Adipose tissue (tissue), 3 donors: ENCODE data around the gene DIAPH1. TPM values are rescaled to one million over a fixed set of nuclear protein-coding genes. Genes with fewer than 3 reads are reported as not detected.

Experiments used
- H3K27ac ChIP-seq: one replicate; pipeline ENCODE4 v1.5.1; 2013; ENCODE audit warnings: low read depth, low read length
- WGBS, 3 donors: extraction: QIAGEN DNeasy Blood & Tissue Kit; methylation state at CpG; one replicate each; pipeline ENCODE4 v1.1.7; 2013; 5-methylcytosine and 5-hydroxymethylcytosine counted together
- polyA plus RNA-seq, 3 donors: library from polyadenylated mRNA; stranded (reverse); fragments of 200-250 nt; gene quantifications; one replicate each; pipeline ENCODE4 v1.2.3, GENCODE V29; 2013
- donor health status: healthy with polysubstance abuse.
- donor health status: Bipolar disorder and iron deficiency.
- donor health status: healthy.

Gene DIAPH1
- polyA plus RNA-seq: 10 to 100 TPM; 30.1 to 33.4 (median 31.9) TPM

DNA sequence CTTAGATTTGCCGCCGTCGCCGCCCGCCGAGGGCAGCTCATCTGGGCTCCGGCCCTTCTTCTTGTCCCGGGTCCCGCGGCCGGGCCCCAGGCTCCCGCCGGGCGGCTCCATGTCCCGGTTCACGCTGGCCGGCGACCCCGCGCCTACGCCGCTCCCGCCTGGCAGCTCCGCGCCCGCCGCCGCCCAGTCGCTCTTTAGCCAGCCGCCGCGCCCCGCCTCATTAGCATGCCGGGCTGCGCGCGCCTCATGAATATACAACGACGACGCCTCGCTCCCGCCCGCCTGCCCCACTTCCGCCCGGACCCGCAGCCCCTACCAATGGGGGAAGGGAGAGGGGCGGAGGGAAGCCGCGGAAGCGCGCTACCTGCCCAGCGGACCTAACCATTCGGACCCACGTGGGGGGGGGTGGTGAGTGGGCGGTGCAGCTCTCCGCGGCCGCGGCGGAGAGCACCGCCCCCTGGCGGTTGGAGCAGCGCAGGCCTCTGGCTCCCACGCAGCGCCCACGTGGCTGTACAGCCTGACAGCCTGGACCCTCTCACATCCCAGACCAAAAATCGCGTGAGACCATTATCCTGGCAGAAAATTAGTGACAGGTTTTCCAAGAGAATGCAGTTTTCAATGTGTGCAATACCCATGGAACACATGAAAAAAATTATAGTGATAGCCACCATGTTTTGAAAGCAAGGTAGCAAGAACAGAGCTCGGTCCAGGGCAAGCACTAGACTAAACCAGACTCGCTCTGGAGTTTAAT is at the start of gene DIAPH1:
Gene DIAPH1 (minus strand): TSS at position 197 of the 751 bp plus-strand sequence. CDS start 86 bp downstream, at position 111.
- 1 to 2% (median 2%) methylated on average over 40 to 70 of the region's 70 CpGs for WGBS, 3 donors
- peak within 1 kb of the TSS; percentile 53 for H3K27ac ChIP-seq

DNA sequence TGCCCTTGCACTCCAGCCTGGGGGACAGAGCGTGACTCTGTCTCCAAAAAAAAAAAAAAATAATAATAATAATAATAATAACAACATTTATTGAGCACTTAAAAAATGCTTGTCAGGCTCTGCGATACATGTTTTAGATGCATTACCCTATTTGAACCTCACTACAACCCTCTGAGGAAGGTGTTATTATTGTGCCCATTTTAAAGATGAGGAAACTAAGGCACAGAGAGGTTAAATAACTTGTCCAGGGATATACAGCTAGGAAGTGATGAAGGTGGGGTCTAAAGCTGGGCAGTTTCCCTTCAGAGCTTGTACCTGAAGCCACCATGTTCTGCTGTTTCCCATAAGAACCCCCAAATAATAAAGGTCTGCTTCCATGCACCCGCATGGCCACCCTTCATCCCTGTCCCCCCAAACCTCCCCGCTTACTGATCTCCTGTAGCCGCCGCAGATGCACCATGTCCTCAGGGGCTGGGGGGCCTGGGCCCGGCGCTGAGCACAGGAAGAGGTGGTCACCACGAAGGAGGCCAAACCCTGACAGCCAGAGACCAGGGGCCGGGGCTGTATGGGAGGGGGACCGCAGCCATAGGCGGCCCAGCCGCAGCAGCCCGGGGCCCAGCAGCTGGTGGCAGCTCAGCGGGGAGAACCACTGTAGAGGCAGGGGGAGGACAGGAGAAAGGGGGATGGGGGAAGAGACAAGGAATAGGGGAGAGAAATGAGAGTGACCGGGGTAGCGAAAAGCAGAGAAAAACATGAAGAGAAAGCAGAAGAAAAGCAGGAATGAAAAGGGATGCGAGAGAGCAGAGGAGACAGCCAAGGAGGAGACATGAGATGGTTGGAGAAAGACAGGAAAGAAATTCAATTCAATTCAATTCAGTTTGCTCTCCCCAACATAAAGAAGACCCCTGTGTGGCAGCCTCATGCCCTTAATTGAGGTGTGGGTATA is 47.5 kb upstream of the DIAPH1 start:
- 86 to 90% (median 88%) methylated on average over 18 of the region's 18 CpGs for WGBS, 3 donors
- no peak overlapping the region for H3K27ac ChIP-seq

DNA sequence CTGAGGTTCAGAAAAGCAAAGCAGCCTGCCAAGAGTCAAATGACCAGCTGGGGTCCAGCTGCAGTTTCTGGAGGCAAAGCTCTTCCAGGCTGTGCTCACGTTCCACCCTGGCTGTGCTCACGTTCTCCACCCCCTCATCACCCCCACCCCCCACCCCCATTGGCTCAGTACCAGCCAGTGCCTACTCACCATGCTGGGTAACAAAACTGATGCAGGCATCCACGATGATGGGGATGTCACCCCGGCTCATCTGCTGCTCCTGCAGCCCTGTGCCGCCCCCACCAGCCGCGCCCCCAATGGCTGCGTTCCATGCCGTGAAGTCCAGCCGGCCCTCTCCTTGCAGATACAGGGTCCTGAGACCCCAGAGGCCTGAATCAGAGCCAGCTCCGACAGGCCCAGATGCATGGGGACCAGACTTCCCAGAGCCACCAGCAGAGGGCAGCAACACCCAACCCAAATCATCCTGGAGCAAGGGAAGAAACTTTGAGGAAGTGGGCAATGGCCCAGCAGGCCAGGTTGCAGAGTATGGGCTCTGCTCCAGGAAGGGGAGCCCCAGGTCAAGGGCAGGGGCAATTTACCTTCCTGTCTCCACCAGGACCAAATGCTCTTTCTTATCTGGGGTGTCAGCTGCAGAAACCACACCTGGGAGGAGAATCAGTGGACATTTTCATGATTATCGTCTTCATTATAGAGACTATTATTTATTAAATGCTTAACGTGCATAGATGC is 46.1 kb upstream of the DIAPH1 start:
- 26 to 36% (median 32%) methylated on average over 13 of the region's 13 CpGs for WGBS, 3 donors

DNA sequence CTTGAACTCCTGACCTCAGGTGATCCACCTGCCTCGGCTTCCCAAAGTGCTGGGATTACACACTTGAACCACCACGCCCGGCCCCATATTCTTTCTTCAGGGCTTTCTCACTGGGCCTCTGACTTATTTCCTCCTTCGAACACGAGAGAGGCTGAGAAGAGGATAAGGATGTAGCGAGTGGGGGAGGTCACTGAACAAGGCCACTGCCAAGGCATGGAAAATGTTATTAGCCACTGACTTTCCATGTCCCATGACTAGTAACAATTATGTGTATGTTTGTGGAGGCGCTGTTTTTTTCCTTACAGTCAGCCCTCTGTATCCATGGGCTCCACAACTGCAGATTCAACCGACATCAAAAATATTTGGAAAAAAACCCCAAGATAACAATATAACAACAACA is 44.7 kb upstream of the DIAPH1 start:
- WGBS, 3 donors: 84 to 87% (median 85%) methylated on average over 8 of the region's 8 CpGs
- H3K27ac ChIP-seq: no peak overlapping the region

More for the DNA sequence above, 46.1 kb upstream of the DIAPH1 start:
- no peak overlapping the region for H3K27ac ChIP-seq

DNA sequence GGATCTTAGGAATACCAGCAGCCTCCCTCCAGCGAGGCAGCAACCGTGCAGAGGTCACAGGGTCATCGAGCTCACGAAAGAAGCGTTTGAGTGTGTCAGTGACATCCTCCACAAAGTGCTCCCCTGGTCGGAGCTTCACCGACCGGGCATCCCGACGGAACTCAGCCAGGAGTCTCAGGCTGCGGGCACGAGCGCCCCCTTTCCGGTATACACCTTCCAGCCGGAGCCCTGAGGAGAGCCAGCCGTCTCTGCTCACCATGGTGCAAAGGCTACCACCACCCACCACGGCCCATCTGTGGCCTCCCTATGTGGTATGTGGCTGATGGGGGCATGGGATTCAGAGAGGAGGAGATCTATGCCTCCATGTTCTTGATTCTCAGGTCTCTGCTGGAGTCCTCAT is 43.2 kb upstream of the DIAPH1 start:
- H3K27ac ChIP-seq: no peak overlapping the region
- WGBS, 3 donors: 80 to 85% (median 81%) methylated on average over 17 of the region's 17 CpGs

DNA sequence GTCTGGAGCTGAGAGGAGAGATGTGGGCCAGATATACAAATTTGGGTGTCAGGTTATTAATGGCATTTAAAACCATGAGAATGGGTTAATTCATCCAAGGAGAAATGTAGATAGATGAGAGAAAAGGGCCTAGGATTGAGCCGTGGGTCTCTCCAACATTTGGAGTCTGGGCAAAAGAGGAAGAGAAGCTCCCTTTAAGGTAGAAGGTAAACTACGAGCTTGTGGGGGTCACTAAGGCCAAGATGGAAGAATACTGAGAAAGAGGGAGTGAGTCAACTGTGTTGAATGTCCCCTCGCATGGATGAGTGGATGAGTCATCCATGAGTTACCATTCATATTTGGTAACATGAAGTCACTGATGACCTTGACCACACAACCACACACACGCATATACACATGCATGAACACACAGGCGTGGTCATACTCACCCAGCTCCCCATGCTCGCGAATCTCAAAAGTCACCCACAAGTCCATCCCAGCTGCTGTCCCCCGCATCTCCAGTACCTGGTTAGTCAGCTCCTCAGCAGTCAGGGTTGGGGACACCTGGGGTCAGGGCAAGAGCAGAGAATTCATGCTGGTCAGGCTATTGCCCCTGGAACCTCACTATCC is 39.2 kb upstream of the DIAPH1 start:
- no peak overlapping the region for H3K27ac ChIP-seq
- WGBS, 3 donors: 78 to 81% (median 79%) methylated on average over 8 of the region's 8 CpGs

DNA sequence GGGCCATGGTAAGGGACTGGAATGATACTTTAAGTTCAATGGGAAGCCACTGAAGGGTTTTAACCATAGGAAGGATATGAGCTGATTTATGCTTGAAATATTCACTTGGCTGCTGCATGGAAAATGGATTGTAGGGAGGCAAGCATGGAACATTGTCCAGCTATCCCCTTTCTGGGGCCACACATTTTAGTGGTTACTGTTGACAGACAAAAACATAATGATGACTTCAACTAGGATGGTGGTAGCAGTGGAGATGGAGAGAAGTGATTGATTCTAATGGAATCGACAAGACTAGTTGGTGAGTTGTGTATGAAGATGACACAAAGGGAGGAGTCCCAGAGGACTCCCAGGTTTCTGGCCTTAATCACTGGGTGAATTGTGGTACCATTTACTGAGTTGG is 38.6 kb upstream of the DIAPH1 start:
- WGBS, 3 donors: 92 to 97% (median 97%) methylated on average over 1 of the region's 1 CpG

DNA sequence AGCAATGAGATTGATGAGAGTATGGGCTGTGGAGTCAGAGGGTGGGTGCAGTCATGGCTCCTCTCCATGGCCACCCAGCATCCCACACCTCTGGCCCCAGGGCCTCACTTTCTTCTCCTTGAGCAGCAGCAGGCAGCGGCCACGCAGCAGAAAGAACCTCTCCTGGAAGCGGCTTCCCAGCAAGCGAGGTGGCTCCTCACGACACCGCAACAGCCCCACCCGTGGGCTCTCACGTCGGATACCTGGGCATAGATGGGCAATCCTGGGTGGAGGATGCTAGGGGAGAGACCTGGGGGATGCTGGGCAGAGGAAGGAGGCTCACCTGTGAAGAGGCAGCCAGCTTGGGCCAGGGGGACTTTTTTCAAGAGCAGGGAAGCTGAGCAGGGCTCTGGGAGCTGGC is 37.6 kb upstream of the DIAPH1 start:
- no peak overlapping the region for H3K27ac ChIP-seq
- 87 to 97% (median 92%) methylated on average over 9 of the region's 9 CpGs for WGBS, 3 donors

More for the DNA sequence above, 38.6 kb upstream of the DIAPH1 start:
- no peak overlapping the region for H3K27ac ChIP-seq

DNA sequence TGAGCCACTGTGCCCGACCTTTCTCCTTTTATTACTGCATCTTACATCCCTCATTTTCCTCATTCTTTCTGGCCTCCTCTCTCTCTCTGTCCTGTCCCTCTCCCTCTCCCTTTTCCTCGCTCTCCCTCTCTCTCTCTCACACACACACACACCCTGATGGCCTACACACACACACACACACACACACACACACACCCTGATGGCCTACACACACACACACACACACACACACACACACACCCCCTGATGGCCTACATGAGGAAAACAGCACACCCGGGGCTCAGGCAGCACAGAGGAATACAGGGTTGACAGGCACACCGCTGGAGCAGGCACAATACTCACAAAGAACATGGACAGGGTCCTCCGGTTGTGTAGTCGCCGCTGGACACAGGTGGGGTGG is 36.2 kb upstream of the DIAPH1 start:
- 69 to 87% (median 87%) methylated on average over 7 of the region's 7 CpGs for WGBS, 3 donors
- H3K27ac ChIP-seq: no peak overlapping the region

DNA sequence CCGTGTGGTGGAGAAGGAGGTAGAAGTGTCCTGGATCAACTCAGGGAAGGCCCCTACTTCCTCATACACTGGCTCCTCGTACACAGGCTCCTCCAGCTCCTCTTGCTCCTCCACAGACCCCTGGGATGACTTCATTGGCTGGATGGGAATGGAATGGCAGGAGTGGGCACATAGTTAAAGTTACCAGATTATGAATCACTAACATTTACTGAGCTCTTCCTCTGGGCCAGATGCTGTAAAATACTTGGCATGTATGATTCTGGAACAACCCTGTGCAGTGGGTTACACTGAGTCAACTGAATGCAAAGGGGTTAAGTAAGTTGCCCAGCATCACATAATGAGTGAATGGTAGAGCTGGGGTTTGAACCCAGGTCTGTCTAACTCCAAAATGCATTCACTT is 35.5 kb upstream of the DIAPH1 start:
- H3K27ac ChIP-seq: no peak overlapping the region
- 59 to 70% (median 67%) methylated on average over 2 of the region's 2 CpGs for WGBS, 3 donors

DNA sequence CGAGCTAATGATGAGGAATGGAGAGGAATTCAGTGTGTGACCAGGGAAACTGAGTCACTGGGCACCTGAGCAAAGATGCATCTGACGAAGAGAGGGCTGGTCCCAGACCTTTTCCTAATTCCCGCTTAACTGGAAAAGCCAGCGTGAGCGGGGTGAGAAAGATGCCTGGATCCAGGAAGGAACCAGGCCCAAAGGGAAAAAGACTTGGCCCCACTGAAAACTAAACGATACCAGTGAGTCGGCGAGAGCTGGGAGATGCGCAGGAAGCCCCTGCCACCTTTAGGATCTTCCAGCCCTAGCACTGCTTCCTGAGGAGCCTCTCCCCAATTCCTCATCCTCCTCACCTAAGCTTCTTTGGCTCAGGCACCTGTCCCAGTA is 32.9 kb upstream of the DIAPH1 start:
- H3K27ac ChIP-seq: no peak overlapping the region
- WGBS, 3 donors: 53 to 66% (median 54%) methylated on average over 9 of the region's 9 CpGs

DNA sequence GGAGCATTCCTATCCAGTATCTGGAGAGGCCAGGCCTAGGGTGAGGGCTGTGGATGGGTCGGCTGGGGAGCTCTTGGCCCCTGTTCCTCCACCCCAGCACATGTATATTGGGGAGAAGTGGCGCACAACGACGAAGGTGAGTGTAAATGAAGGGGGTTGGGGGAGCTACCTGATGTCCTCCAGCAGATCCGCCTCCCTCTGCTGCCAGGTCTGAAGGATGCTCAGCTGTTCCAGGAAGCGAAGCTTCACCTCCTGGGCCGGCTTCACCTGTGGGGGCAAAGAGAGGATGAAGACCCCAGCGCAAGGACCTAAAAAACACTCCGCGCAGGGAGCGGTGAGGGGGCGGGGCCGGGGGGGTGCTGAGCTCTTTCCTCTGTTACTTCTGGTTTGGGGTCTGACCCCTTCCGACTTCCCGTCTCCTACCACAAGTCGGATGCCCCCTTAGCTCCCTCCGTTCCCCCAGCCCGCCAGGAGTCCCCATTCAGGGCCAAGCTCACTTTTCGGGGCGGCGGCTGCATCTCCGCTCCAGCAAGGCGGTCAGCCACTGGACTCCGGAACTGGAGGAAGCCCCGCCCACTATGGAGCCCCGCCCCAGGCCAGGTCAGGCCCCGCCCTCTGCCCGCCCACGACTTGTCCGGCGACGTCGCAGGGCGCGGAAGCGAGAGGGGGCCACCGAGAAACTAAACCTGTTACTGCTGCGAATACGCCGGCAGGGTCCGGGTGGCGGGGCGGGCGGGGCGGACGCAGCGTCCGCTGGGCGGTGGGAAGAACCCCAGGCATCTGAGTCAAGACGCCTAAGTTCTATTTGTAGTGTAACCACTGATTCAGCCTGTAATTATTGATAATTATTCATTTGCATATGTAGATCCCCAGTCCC is 32.3 kb upstream of the DIAPH1 start, which contains the start of gene FCHSD1:
Gene FCHSD1 (minus strand): TSS at position 568 of the 877 bp plus-strand sequence. CDS start 50 bp downstream, at position 518.
- no peak within 1 kb of the TSS for H3K27ac ChIP-seq
- WGBS, 3 donors: 4 to 5% (median 5%) methylated on average over 44 to 50 of the region's 50 CpGs

DNA sequence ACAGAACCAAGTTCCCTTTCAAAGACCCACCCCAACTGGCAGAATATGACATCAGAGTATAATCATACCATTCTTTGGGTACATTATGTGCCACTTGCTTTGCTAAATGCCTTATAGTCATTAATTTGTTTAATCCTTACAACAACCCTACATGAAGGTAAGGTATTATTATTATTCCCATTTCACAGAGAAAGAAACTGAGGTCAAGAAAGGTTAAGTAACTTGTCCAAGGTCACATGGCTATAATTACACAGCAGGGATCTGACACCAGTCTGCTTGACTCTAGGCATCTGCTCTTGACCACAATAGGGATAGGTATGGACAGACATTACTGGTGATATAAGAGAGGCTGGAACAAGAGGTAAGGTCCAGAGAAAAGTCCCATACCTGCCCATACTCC is 31.2 kb upstream of the DIAPH1 start:
- H3K27ac ChIP-seq: no peak overlapping the region

DNA sequence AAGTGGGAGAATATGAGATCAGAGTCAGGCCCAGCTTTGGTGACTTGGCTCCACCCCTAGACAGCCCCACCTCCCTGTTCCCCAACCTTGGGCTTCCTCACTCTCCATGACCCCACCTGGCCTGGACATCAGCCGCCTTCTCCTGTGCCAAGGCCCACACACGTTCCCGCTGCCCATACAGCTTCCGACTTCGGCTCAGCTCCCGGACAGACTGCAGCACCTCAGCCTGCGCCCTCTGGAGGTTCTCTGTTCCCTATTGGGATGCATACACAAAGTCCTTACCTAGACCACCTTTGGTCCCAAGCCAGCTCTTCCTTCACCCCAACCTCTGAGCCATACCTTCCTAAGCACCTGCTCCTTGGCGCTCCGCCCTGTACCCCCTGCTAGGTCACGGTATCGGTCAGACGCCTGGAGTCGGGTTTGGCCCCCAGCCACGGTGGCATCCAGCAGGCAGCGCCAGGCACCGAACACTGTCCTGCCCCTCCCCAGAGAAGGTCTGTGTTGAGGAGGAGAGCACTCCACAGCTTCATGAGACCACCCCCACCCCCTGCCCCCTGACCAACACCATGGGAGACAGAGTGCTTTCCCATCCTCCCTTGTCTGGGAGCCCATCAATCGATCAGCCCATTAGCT is 30.4 kb upstream of the DIAPH1 start:
- 93 to 97% (median 94%) methylated on average over 17 of the region's 17 CpGs for WGBS, 3 donors

DNA sequence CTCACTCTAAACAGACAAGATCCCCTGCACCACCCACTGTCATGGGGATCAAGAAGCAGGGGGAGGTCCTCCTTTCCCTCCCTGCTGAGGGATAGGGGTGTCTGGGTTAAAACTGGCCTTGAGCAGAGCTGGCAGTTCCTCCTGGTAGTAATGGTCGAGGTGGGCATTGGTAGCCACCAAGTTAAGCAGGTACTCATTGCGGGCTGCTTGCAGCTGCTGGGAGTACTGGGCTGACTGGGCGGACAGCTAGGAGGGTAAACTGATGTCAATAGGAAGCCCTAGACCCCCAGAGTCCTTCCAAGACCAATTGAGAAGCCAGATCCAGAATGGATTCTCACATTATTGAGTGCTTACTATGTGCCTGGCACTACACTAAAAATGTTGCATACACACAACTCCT is 29.1 kb upstream of the DIAPH1 start:
- WGBS, 3 donors: 82 to 93% (median 88%) methylated on average over 3 of the region's 3 CpGs
- H3K27ac ChIP-seq: no peak overlapping the region

More for the DNA sequence above, 30.4 kb upstream of the DIAPH1 start:
- no peak overlapping the region for H3K27ac ChIP-seq

DNA sequence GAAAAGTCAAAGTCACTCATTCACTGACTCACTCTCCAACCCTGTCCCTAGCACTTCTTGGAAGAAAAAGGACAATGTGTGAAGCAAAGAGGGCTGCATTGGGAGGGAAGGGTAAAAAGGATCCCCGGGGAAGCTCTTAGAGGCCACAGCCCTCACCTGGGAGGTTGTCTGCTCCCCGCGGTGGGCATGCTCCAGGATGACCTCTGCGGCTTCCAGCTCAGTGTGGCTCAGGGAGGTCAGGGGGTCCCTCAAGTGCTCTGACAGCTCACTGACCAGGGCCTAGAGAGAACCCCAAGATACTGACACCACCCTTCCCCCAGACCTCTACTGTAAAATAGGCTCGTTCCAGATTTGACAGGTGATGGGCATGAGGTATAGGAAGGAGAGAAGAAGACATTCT is 28.4 kb upstream of the DIAPH1 start:
- WGBS, 3 donors: 88 to 95% (median 88%) methylated on average over 5 of the region's 5 CpGs

DNA sequence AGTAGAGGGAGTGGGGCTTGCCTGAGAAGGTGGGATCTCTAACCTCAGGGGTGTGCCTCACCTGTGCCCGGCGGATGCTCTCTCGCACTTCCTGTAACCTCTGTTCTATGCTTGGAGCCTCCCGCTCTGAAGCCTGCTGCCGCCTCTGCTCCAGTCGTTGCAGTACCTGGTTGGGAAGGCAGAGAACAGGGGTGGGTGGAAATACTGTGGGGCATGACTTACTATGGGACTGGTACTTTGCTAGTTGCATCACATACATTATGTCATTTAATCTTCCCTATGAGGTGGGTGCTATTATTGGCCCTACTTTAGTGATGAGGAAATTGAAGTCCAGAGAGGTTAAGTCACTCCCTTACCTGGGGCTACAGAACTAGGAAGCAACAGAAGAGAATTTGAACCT is 27.2 kb upstream of the DIAPH1 start:
- WGBS, 3 donors: 92 to 93% (median 92%) methylated on average over 6 of the region's 6 CpGs

More for the DNA sequence above, 28.4 kb upstream of the DIAPH1 start:
- no peak overlapping the region for H3K27ac ChIP-seq

More for the DNA sequence above, 27.2 kb upstream of the DIAPH1 start:
- no peak overlapping the region for H3K27ac ChIP-seq
